HFFc6 (cell line): ENCODE results near the gene S1PR3. TPM values are rescaled to one million over a fixed set of nuclear protein-coding genes. Genes with fewer than 3 reads are reported as not detected.

Experiments used
- DNase-seq: peaks from one replicate; pipeline ENCODE4 v3.0.0-alpha.2; 2018
- H3K27ac Mint-ChIP-seq: 2 replicates; pipeline ENCODE4 v1.8.0; 2020; ENCODE audit warnings: mild to moderate bottlenecking, mixed read lengths
- H3K27me3 Mint-ChIP-seq: 2 replicates; pipeline ENCODE4 v1.8.0; 2021; ENCODE audit warnings: mild to moderate bottlenecking, moderate library complexity, mixed read lengths; ENCODE audit not compliant: insufficient read depth
- H3K36me3 Mint-ChIP-seq: 2 replicates; pipeline ENCODE4 v1.8.0; 2021; ENCODE audit warnings: low read depth, mixed read lengths
- H3K4me1 Mint-ChIP-seq: 2 replicates; pipeline ENCODE4 v1.8.0; 2020; ENCODE audit warnings: low read depth, mixed read lengths
- H3K4me3 Mint-ChIP-seq: 2 replicates; pipeline ENCODE4 v1.8.0; 2020; ENCODE audit warnings: mild to moderate bottlenecking, moderate library complexity, mixed read lengths
- H3K9me3 Mint-ChIP-seq: 2 replicates; pipeline ENCODE4 v1.8.0; 2020; ENCODE audit warnings: mild to moderate bottlenecking, mixed read lengths
- CTCF ChIP-seq: fragments of 200-600 bp; sonication (generic); IDR thresholded peaks from 2 replicates; pipeline ENCODE4 v1.5.0; 2021; ENCODE audit warnings: antibody characterized with exemption, mild to moderate bottlenecking
- total RNA-seq, 6 experiments: library from RNA; stranded (reverse); fragmentation: NEBNext Ultra II Directional; extraction: Animal tissue kit (Norgen Biotek cat#: 25700); gene quantifications; 2 replicates in 1 of 6; 3 replicates in 5 of 6; pipeline ENCODE4 v1.2.3, GENCODE V29; 2021

Gene S1PR3
- total RNA-seq, 6 experiments from 2014 or later, result 15.1 to 27.7 (median 23.9) TPM

- H3K4me1 Mint-ChIP-seq, result peaks cover 9% of the 10 kb centered on the region
- H3K9me3 Mint-ChIP-seq, result no peaks in the 10 kb centered on the region
- no peak for TF ChIP-seq CTCF
- no peak overlapping the region for H3K4me3 Mint-ChIP-seq
- H3K27ac Mint-ChIP-seq, result no peak overlapping the region
- H3K36me3 Mint-ChIP-seq, result peaks cover 8% of the 10 kb centered on the region; the same call in 1 of the 2 replicates
- no peaks in the 10 kb centered on the region; the same call in 1 of the 2 replicates for H3K27me3 Mint-ChIP-seq
- DNase-seq, result no peak
Measured at GRCh38 chr9:89006996-89007967, 16.0 kb downstream of the S1PR3 start.

GRCh38 chr9:89008055-89008743 lies 16.9 kb downstream of the S1PR3 start:
- Mint-ChIP-seq H3K4me3 (no peak overlapping the region), H3K27ac (no peak overlapping the region), H3K27me3 (no peaks in the 10 kb centered on the region), H3K4me1 (peaks cover 9% of the 10 kb centered on the region), H3K36me3 (no peaks in the 10 kb centered on the region), H3K9me3 (no peaks in the 10 kb centered on the region)
- no peak for DNase-seq
- no peak for TF ChIP-seq CTCF

- DNase-seq, result no peak
- Mint-ChIP-seq H3K4me1 (peaks cover 9% of the 10 kb centered on the region), H3K36me3 (no peaks in the 10 kb centered on the region), H3K27me3 (peaks cover 2% of the 10 kb centered on the region; the same call in 1 of the 2 replicates), H3K4me3 (no peak overlapping the region), H3K9me3 (no peaks in the 10 kb centered on the region), H3K27ac (no peak overlapping the region)
- peak; percentile 59 for TF ChIP-seq CTCF
Measured at GRCh38 chr9:89008744-89009545, 17.7 kb downstream of the S1PR3 start.

- Mint-ChIP-seq H3K27me3 (peaks cover 2% of the 10 kb centered on the region; the same call in 1 of the 2 replicates), H3K27ac (no peak overlapping the region), H3K4me3 (no peak overlapping the region), H3K9me3 (no peaks in the 10 kb centered on the region), H3K4me1 (peaks cover 9% of the 10 kb centered on the region), H3K36me3 (no peaks in the 10 kb centered on the region)
- no peak for TF ChIP-seq CTCF
- no peak for DNase-seq
Measured at GRCh38 chr9:89009546-89009840, 18.2 kb downstream of the S1PR3 start.

GRCh38 chr9:89010056-89010455 lies 18.8 kb downstream of the S1PR3 start:
- Mint-ChIP-seq H3K27me3 (peaks cover 2% of the 10 kb centered on the region; the same call in 1 of the 2 replicates), H3K4me3 (no peak overlapping the region), H3K27ac (no peak overlapping the region), H3K4me1 (peaks cover 9% of the 10 kb centered on the region), H3K36me3 (no peaks in the 10 kb centered on the region), H3K9me3 (no peaks in the 10 kb centered on the region)
- no peak for TF ChIP-seq CTCF
- DNase-seq, result no peak
